ENCODE data around the gene FHIT.
"Not testable (repeated sequence)": the region's sequence is repeated elsewhere in the genome, so short reads cannot be mapped to it uniquely, and the experiment has no call there.

The FHIT gene

DNA sequence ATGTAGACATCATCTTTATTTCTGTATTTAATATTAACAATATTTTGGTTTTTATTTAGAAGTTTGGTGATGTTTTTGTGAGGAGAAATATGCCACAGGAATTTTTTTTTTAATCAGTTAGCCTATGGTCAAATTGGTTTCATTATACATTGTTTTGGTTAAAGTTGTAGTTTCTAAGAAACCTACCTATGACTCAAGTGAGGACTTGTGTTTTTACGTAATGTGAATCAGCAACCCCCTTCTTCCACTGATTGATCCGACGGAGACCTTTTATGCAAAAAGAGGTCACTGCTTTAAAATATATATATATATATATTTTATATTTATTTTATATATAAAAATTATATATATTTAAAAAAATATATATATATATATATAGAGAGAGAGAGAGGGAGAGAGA lies 698.1 kb downstream of the FHIT start:
- TF ChIP-seq, protein P1, sequence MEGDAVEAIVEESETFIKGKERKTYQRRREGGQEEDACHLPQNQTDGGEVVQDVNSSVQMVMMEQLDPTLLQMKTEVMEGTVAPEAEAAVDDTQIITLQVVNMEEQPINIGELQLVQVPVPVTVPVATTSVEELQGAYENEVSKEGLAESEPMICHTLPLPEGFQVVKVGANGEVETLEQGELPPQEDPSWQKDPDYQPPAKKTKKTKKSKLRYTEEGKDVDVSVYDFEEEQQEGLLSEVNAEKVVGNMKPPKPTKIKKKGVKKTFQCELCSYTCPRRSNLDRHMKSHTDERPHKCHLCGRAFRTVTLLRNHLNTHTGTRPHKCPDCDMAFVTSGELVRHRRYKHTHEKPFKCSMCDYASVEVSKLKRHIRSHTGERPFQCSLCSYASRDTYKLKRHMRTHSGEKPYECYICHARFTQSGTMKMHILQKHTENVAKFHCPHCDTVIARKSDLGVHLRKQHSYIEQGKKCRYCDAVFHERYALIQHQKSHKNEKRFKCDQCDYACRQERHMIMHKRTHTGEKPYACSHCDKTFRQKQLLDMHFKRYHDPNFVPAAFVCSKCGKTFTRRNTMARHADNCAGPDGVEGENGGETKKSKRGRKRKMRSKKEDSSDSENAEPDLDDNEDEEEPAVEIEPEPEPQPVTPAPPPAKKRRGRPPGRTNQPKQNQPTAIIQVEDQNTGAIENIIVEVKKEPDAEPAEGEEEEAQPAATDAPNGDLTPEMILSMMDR (IDR thresholded peaks at IDR 0.05; ENCODE audit: low read depth, low read length), result no peak

DNA sequence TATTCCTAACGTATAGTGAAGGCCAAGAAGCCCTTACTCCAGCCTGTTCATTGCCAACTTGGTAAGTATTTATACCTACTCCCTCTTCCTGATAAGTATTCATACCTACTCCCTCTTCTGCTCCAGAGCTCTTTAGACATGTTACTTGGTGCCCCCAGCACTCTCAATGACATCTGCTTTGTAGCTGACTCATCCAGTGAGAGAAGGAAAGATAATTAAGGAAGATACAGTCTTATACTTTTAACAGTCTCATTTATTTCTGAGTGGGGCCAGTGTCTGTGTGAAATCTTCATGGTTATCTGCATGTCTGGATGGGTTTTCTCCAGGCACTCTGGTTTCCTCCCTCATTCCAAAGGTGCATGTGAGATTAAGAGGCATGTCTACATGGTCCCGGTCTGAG lies 698.7 kb downstream of the FHIT start:
- no peak overlapping the region for H3K4me3 ChIP-seq (replicated peaks in 1 of 2; ENCODE audit: low read depth in 2 of 2, low read length in 2 of 2)
- no peak for DNase-seq (ENCODE audit: low read depth in 2 of 2)
- TF ChIP-seq, protein P1 (IDR thresholded peaks at IDR 0.05; ENCODE audit: low read depth, low read length), result no peak

More for the DNA sequence above, 698.1 kb downstream of the FHIT start:
- no peak overlapping the region for H3K4me3 ChIP-seq (replicated peaks in 1 of 2; ENCODE audit: low read depth in 2 of 2, low read length in 2 of 2)
- no peak for DNase-seq (ENCODE audit: low read depth in 2 of 2)

DNA sequence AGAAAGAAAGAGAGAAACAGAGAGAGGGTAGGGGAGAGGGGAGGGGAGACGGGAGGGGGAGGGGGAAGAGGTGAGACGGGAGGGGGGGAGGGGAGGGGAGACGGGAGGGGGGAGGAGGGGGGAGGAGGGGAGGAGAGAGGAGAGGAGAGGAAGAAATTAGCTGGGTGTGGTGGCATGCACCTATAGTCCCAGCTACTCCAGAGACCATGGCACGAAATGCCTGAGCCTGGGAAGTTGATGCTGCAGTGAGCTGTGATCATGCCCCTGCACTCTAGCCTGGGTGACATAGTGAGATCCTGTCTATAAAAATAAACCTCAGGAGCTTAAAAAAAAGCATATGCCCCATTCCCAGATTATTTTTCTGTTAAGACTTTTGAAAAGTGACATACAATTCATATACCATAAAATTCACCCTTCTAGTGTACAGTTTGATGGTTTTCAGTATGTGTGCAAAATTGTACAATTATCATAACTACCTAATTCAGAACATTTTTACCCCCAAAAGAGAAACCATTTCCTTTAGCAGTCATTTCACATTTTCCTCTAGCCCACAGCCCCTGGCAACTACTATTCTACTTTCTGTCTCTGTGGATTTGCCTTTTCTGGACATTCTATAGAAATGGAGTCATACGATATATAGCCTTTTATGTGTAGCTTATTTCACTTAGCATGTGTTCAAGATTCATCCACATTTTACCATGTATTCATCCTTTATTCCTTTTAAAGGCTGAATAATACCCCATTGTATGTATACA lies 699.6 kb downstream of the FHIT start:
- no peak overlapping the region for H3K4me3 ChIP-seq (replicated peaks in 1 of 2; ENCODE audit: low read depth in 2 of 2, low read length in 2 of 2)
- DNase-seq (ENCODE audit: low read depth in 2 of 2), result no peak
- TF ChIP-seq, protein P1 (IDR thresholded peaks at IDR 0.05; ENCODE audit: low read depth, low read length), result no peak

DNA sequence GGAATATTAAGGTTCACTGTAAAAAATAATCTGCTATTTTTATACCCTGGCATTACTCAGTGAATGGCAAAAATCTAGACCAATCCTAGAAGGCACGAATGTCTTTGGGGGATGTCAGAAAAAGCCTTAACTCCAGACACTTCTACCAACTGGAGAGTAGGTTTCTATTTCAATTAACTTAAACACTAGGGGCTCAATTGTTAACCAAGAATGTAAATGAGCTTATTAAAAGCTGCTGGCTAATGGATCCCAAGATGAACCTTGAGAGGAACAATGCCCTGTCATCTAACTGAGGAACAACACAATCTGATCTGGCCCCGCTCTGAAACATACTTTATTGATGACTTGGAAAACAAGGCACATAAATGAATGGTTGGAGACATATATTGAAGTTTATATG lies 701.4 kb downstream of the FHIT start:
- TF ChIP-seq, protein P1 (IDR thresholded peaks at IDR 0.05; ENCODE audit: low read depth, low read length), result no peak
- H3K4me3 ChIP-seq (replicated peaks in 1 of 2; ENCODE audit: low read depth in 2 of 2, low read length in 2 of 2), result no peak overlapping the region
- DNase-seq (ENCODE audit: low read depth in 2 of 2), result no peak

DNA sequence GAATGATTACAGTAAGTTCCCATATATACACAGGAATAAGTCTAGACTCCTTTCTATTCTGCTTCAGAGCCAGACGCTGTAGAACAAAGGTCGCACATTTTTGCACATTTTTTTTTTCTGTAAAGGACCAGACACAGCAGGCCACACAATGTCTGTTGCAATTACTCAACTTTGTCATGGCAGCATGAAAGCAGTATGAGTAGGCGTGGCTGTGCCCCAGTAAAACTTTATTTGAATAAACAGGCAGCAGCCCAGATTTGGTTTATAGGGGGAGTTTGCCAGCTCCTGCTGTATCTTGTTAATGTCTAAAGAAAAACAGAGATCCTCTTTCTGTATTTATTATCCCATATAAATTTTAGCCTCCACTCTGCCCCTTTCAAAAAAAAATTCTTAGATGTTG lies 708.3 kb downstream of the FHIT start:
- DNase-seq (ENCODE audit: low read depth in 2 of 2), result no peak
- TF ChIP-seq, protein P1 (IDR thresholded peaks at IDR 0.05; ENCODE audit: low read depth, low read length), result no peak
- H3K4me3 ChIP-seq (replicated peaks in 1 of 2; ENCODE audit: low read depth in 2 of 2, low read length in 2 of 2), result no peak overlapping the region

DNA sequence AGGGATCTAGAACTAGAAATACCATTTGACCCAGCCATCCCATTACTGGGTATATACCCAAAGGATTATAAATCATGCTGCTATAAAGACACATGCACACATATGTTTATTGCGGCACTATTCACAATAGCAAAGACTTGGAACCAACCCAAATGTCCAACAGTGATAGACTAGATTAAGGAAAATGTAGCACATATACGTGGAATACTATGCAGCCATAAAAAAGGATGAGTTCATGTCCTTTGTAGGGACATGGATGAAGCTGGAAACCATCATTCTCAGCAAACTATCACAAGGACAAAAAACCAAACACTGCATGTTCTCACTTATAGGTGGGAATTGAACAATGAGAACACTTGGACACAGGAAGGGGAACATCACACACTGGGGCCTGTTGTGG lies 711.9 kb downstream of the FHIT start:
- not testable (repeated sequence) for DNase-seq (ENCODE audit: low read depth in 2 of 2); H3K4me3 ChIP-seq (replicated peaks in 1 of 2; ENCODE audit: low read depth in 2 of 2, low read length in 2 of 2)

DNA sequence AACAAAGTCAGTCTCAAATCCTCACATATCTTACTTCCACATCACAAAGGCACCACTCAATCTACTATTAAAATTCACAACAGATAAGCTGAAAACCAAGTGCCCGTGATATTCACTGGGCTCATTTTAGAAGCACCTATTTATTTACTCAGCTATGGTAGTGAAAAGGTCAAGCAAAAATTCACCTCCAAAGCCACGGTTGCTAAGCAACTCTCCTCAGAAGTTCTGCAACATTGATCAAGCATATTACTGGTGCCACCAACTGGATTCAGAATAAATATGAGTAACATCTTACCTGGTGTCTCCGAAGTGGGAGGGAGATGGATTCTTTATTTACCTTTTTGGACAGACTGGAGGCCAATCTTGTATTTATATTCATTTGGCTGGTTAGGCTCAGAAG lies 714.8 kb downstream of the FHIT start:
- no peak for DNase-seq (ENCODE audit: low read depth in 2 of 2)
- TF ChIP-seq, protein P1 (IDR thresholded peaks at IDR 0.05; ENCODE audit: low read depth, low read length), result no peak
- no peak overlapping the region for H3K4me3 ChIP-seq (replicated peaks in 1 of 2; ENCODE audit: low read depth in 2 of 2, low read length in 2 of 2)

Data from cardiac fibroblast (primary cell).